GM12878 (cell line): ENCODE measurements around the gene TEX2. TPM values are rescaled to one million over a fixed set of nuclear protein-coding genes. Genes with fewer than 3 reads are reported as not detected.

ENCODE experiments used
- BCL3 ChIP-seq: IDR thresholded peaks from 2 replicates; pipeline ENCODE4 v1.6.1; 2011; ENCODE audit warnings: borderline replicate concordance, low read depth, mild to moderate bottlenecking, moderate library complexity, low read length; ENCODE audit not compliant: insufficient read depth, poor library complexity, severe bottlenecking
- MEF2B ChIP-seq: fragments of 450-650 bp; IDR thresholded peaks from 2 replicates; pipeline ENCODE4 v1.6.1; 2018; ENCODE audit warnings: mild to moderate bottlenecking, moderate library complexity; ENCODE audit not compliant: partially characterized antibody, poor library complexity, severe bottlenecking
- RELB ChIP-seq: fragments of 450-650 bp; IDR thresholded peaks from 2 replicates; pipeline ENCODE4 v1.6.1; 2017; ENCODE audit warnings: low read depth, mild to moderate bottlenecking, moderate library complexity
- SUZ12 ChIP-seq: fragments of 200-600 bp; sonication (generic); IDR thresholded peaks from one replicate; pipeline ENCODE4 v1.6.1; 2018; ENCODE audit warnings: antibody characterized with exemption, mild to moderate bottlenecking; ENCODE audit not compliant: unreplicated experiment
- ZBTB4 ChIP-seq: fragments of 450-650 bp; formaldehyde crosslinking; IDR thresholded peaks from 2 replicates; pipeline ENCODE4 v1.4.0; 2022; ENCODE audit warnings: mild to moderate bottlenecking, moderate library complexity
- ZBTB40 ChIP-seq: fragments of 450-650 bp; IDR thresholded peaks from 2 replicates; pipeline ENCODE4 v1.6.1; 2016; ENCODE audit warnings: mild to moderate bottlenecking, moderate library complexity, borderline replicate concordance
- ZNF274 ChIP-seq: IDR thresholded peaks from one replicate; pipeline ENCODE4 v1.8.0; 2011; ENCODE audit not compliant: insufficient read length, insufficient read depth
- polyA plus RNA-seq, 11 experiments: library from polyadenylated mRNA; depleted of rRNA in 4 of 11; unstranded in 6 of 11; stranded (reverse) in 5 of 11; fragments of >200 nt; fragmentation: Nextera tagmentation in 4 of 11; fragmentation: Illumina TruSeq in 1 of 11; extraction: Ambion mirVana in 4 of 11; extraction: Trizol in 1 of 11; gene quantifications; 1 replicate in 1 of 11; 2 replicates in 10 of 11; pipeline versions ENCODE4 v1.2.1 to v1.2.3, GENCODE V29; 2011 to 2016; ENCODE audit warnings: inconsistent platforms in 2 of 11, missing spikeins in 2 of 11, low read depth in 1 of 11
- total RNA-seq, 4 experiments: library from RNA; depleted of rRNA in 3 of 4; stranded (reverse); fragments of >200 nt in 3 of 4; fragmentation: Illumina TruSeq in 1 of 4; extraction: Trizol in 1 of 4; gene quantifications; 2 replicates each; pipeline versions ENCODE4 v1.2.1 to v1.2.3, GENCODE V29; 2013 to 2021

Gene TEX2
- total and polyA plus RNA-seq, 10 of the 15 experiments (the other 5 are each of a cell fraction or from before 2014, with no cell fraction given), result 3.8 to 19.9 (median 15.8) TPM

GRCh38 chr17:64103391-64104364 is 159.4 kb downstream of the TEX2 start (continued):
- TF ChIP-seq ZBTB4 (CRISPR knock-in tag) (no peak), ZNF274 (no peak), ZBTB40 (no peak), BCL3 (no peak), RELB (0 out of 2 replicates have a peak, but pooled peaks have one; percentile 26), MEF2B (no peak), SUZ12 (no peak)
